Caki2 (cell line): ENCODE measurements around the gene HEMK1. TPM values are rescaled to one million over a fixed set of nuclear protein-coding genes. Genes with fewer than 3 reads are reported as not detected.
A peak's percentile ranks its signal among the peaks of the same experiment; 100 is the strongest.

Experiments
- DNase-seq: peaks from one replicate; pipeline ENCODE4 v3.0.0-alpha.2; 2015; ENCODE audit warnings: low read depth
- in situ Hi-C: cut with HindIII; loops from 2 replicates; pipeline ENCODE4 v1.10.0; 2016; ENCODE audit warnings: low sequenced_read_pairs, low pct_unique_long_range_greater_than_20kb, mixed read lengths
- total RNA-seq: library from RNA; depleted of rRNA; stranded (reverse); fragments of >200 nt; shearing (Covaris generic); gene quantifications from 2 replicates; pipeline ENCODE4 v1.2.3, GENCODE V29; 2014; ENCODE audit warnings: low replicate concordance

HEMK1 gene
- total RNA-seq, 1 experiment from 2014 or later, result 25.6 TPM

DNA sequence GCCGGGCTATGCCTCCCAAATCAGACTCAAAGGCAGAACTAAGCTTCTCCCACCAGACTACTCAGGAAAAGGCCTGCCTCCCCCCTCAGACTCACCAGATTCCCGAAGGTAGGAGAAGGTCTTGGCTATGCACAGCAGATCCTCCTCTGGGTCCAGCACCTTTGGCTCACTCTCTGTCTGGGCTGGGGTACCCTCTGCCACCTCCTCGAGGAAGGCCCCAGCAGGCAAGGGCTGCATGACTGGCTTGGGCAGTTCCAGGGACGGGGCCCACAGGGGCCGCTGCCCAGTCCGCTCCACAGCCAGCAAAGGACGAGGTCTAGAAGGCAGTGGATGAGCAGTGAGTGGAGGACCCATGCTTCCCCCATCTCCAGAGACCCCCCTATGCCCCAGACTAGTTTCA is 39.0 kb downstream of the HEMK1 start:
- in situ Hi-C loops, result no loop called here
- no peak for DNase-seq

- DNase-seq, result no peak
- in situ Hi-C loops, result no loop called here
These were observed 39.9 kb downstream of the HEMK1 start for GRCh38 chr3:50609071-50609762.

GRCh38 chr3:50609763-50610085 is 40.4 kb downstream of the HEMK1 start:
- in situ Hi-C loops, result no loop called here
- DNase-seq, result no peak

DNA sequence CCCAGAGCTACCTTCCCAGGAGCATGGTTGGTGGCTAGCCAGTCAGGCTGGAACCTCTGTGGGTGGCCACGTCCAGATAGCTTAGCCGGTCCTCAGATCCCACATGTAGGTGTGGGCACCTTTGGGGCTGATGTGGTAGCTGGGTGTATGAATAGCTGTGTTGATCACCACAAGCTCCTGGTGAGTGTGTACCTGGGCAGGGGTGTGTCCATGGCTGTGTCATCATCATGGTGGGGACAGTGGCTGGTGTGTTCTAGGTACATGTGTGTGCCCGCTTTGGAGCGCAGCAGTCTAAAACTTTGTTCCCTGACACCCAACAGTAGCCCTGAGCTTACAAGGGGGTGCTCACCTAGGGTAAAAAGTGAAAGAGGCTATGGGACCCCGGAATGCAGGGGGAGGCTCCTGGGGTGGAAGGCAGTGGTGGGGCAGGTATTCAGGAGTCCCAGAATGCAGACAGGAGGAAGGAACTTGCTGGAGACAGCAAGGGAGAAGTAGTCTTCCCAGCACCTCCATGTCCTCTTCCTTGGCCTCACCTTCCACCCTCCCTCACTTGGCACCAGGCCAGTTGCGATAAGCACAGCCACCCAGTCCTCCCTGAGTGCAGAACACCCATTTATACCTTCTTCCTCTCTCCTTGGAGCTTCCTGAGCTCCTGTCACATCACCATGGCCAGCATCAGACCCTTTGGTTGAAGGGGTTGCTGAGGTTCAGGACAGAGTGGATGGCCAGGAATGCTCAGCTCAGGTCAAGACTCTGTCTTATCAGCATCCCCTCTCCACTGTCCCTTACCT is 41.1 kb downstream of the HEMK1 start:
- DNase-seq, result no peak
- in situ Hi-C loops, result no loop called here

GRCh38 chr3:50610992-50611463 is 41.7 kb downstream of the HEMK1 start:
- DNase-seq, result no peak
- in situ Hi-C loops, result no loop called here

DNA sequence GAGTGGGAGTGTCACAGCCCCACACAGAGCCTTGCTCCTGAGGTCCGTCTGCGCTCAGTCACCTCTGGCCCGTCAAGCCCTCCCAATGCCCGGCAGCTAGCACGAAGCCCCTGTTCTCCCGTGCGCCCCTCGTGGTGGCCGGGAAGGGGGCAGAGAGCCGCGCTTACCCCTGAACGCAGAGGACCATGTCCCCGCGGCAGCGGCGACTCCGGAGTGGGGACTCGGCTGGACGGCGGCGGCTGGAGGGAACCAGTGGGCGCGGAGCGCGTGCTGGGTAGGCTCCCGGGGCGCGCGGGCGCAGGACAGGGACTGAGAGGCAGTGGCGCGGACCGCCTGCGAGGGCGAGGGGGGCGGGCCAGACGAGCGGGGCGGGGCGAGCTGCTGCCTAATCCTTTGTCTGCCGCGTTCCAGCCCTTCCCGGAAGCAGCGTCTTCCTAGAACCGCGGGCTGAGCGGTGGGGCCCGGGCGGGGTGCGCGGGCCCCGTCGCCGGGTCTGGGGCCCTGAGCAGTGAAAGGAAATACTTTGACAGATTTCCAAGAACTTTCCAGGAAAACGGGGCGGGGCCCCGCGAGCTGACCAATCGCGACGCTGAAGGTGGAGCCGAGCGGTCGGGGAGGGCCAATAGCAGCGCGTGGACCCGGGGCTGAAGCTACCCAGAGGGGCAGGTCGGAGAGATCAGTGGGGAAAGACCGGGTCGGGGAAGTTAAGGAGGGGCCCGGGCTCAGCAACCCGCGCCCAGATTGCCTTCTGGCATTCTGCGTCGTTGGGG is 42.3 kb downstream of the HEMK1 start, which contains the start of gene CISH:
CISH (minus strand) TSS at position 311 of the 770 bp plus-strand sequence; CDS start at position 187, 124 bp downstream.
- peak; percentile 93 for DNase-seq
- in situ Hi-C loops, result no loop called here

DNA sequence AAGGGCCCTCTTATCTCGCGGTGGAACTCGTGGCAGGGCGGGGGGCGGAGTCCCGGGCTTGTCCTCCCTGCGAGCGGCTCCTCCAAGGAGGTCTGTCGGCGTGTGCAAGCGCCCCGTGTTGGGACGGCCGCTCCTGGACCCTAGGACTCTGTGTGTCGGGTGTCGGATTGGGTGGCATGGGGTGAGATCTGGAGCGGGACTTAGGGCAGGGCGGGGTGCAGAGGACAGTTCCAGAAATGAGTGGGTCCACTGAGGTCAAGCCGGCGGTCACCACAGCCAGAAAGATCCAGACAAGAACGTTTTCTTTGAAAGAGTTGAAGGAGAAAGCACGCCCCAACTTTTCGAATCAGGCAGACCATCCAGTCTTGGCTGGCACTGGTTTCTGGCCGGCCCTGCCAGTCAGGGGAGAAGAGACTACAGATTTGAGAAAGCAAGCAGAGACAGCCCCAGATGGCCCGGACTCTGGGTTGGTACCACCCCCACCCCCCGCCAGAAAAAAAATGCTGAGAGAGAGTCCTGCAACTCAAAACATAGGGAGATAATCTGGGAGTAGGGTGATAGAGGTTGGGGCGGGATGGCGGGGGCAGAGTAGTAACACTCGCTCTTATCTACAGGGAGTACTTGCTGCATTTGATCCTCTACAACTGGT is 43.0 kb downstream of the HEMK1 start:
- in situ Hi-C loops, result no loop called here
- DNase-seq, result no peak

DNA sequence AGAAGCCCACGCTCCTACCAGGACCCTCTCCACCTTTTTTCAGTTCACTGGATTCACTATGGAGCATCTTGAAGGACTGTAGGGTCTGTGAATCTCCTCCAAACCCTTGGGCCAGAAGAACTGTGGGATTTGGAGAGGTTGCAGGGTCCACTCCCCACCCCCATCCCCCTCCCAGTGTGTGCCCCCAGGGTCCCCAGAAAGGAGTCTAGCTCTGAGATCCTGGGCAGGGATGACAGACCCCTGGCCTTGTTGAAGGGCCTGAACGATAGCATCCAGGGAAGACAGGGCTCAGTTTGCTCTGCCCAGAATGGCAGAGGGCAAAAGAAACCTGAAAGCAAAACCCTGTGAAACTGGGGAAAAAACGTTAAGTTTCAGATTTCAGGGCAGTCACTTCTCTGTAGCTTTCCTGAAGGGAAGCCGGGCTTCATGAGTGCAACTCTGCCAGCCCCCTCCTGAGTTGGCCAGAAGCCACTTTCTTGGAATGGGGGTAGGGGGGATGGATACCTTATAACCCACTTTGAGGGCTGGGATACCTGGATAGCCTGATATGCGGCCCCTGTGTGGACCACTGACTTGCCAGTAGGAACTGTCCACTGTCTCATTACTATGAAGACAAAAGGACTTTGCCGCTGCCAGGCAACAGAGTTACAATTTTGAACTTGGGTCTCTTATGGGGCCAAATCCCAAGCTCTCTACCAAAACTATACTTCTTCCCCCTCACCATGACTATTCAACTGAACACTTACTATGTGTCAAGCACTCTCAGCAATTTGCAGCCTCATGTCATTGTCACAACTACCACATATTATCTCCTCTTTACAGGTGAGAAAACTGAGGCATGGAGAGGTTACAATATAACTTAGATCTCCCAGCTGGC is 43.9 kb downstream of the HEMK1 start:
- in situ Hi-C loops, result no loop called here
- DNase-seq, result no peak

GRCh38 chr3:50615190-50615589 is 45.9 kb downstream of the HEMK1 start:
- in situ Hi-C loops, result no loop called here
- no peak for DNase-seq

DNA sequence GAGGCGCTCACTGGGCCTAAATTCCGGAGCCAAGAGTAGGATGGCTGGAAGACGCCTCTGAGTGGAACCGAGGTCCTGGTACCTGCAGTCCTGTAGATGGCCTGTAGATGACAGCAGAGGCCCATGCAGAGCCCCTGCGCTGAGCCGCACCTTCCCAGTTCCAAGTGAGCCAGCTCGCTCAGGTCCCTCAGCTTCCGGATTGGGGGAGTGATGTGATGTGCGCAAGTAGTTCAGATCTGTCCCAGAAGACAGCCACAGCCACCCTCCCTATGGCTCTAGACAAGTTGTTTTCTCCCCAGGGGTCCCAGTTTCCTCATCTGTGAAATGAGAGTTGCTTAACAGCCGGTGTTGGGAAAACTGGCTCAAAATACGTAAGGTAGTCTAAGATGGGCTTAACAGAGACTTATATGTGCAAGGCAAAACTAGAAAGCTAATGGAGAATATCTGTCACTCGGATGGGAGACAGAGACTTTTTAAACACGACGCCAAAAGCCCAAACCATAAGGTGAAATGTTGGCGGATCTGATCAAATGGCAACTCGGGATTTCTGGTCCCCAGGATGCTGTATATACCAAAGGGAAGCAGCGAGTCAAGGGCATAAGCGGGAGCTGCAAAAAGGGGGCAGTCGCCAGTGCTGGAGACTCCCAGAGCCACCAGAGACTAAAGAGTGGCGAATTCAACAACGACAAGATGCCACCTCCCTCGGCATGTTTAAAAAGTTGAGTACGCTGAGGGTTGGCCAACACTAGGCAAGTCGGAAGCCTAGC is 46.9 kb downstream of the HEMK1 start:
- DNase-seq, result peak; percentile 65
- in situ Hi-C loops, result no loop called here

GRCh38 chr3:50616770-50617095 is 47.4 kb downstream of the HEMK1 start:
- in situ Hi-C loops, result no loop called here
- DNase-seq, result peak; percentile 88

GRCh38 chr3:50617096-50617791 is 47.9 kb downstream of the HEMK1 start, which contains the start of gene MAPKAPK3:
Gene MAPKAPK3, plus strand, starts transcription at chr3:50617151. Its CDS starts 415 bp downstream, at chr3:50617566.
- DNase-seq, result peak; percentile 46
- in situ Hi-C loops, result no loop called here

DNA sequence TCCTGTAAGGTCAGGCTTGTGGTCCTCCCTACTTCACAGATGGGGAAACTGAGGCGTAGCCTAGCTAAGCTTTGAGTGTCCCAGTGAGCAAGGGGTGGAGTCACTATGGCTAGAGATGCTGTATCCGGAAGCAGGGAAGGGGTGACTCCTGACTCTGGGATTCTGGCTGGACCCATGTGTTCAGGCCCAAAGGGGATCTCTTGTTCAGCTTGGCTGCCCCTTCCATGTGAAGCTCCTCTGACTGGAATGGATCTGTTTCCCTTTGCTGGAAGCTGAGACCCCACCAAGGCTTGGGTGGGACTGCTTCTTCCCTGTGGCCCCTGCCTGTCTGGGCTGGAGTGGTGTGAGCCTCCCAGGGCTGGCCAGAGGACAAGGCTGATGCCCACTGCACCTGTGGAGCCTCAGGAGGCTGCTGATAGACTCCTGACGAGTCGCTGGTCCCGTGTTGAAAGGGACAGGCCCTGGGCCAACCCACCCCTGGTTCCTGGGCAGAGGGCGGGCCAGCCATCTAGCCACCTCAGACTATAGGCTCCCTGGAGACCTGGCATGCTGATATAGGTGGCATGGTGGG is 48.7 kb downstream of the HEMK1 start:
- in situ Hi-C loops, result no loop called here
- DNase-seq, result no peak

DNA sequence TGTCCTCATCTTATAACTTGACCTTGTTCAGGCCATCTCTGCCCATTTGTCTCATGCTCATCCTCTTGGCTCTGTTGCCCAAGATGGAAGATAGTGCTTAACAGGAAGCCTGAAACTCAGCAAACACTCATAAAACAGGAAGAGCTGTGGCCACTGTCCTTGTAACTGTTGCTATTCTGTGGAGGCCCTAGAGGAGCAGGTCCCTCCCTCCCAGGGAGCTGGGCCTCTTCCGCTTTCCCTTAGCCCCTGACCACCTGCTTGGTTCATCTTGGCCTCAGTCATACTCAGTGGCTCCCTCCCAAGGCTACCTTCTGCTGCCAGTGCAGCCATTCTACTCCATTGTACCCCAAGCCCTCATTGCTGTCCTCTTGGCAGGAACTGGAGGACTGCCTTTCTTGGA is 51.1 kb downstream of the HEMK1 start:
- in situ Hi-C loops, result no loop called here
- DNase-seq, result no peak

- DNase-seq, result peak; percentile 93
- in situ Hi-C loops, result no loop called here
These were observed 51.5 kb downstream of the HEMK1 start for GRCh38 chr3:50620820-50621219.

DNA sequence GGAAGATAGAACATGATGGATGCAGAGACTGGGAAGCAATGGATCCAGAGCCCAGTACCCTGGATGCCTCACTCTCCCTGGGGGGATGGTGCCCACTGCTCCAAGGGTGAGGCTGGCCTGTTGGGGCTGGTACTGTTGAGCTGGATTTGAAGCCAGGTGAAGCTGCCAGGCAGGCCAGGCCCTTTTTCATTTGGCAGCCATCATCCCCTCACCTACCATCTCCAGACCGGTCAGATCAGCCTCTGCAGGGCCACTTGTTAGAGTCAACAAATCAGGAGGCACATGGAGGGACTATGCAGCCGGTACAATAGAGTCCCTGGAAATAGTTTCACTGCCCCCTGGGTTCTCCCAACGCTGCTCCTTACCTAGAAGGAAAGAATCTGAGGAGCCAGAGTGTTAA is 53.6 kb downstream of the HEMK1 start:
- DNase-seq, result no peak

More for the DNA sequence above, 53.6 kb downstream of the HEMK1 start:
- in situ Hi-C loops, result no loop called here
